T-helper 2 cell (primary cell): ENCODE data around the gene GRIA4.
"Not testable (repeated sequence)": the region's sequence is repeated elsewhere in the genome, so short reads cannot be mapped to it uniquely, and the experiment has no call there.

ENCODE experiments used
- DNase-seq, 5 experiments: peaks; one replicate each; pipeline versions ENCODE4 v3.0.0 to v3.0.0-alpha.2; 2012 to 2022

The GRIA4 gene

GRCh38 chr11:105863523-105863922, 253.7 kb downstream of the GRIA4 start:
- DNase-seq, result no peak

- no peak for DNase-seq
Observed at GRCh38 chr11:105867742-105868141, 257.9 kb downstream of the GRIA4 start.

- no peak for DNase-seq
Observed at GRCh38 chr11:105868762-105869285, 259.0 kb downstream of the GRIA4 start.

- no peak for DNase-seq
Observed at GRCh38 chr11:105870516-105871113, 260.7 kb downstream of the GRIA4 start.

- no peak for DNase-seq
Observed at GRCh38 chr11:105878510-105878909, 268.6 kb downstream of the GRIA4 start.

GRCh38 chr11:105878927-105879326, 269.1 kb downstream of the GRIA4 start:
- not testable (repeated sequence) for DNase-seq

GRCh38 chr11:105881027-105881426, 271.2 kb downstream of the GRIA4 start:
- DNase-seq, result no peak

- DNase-seq, result no peak
Observed at GRCh38 chr11:105884436-105884835, 274.6 kb downstream of the GRIA4 start.

- no peak for DNase-seq
Observed at GRCh38 chr11:105891685-105892084, 281.8 kb downstream of the GRIA4 start.

GRCh38 chr11:105897161-105897560, 287.3 kb downstream of the GRIA4 start:
- no peak for DNase-seq

GRCh38 chr11:105899772-105900171, 289.9 kb downstream of the GRIA4 start:
- no peak for DNase-seq

- DNase-seq, result no peak
Observed at GRCh38 chr11:105900515-105901035, 290.7 kb downstream of the GRIA4 start.

GRCh38 chr11:105903113-105903512, 293.2 kb downstream of the GRIA4 start:
- DNase-seq, result no peak

- no peak for DNase-seq
Observed at GRCh38 chr11:105906517-105906916, 296.6 kb downstream of the GRIA4 start.

GRCh38 chr11:105907319-105907718, 297.4 kb downstream of the GRIA4 start:
- no peak for DNase-seq

GRCh38 chr11:105910095-105910715, 300.3 kb downstream of the GRIA4 start:
- no peak for DNase-seq

GRCh38 chr11:105911454-105911853, 301.6 kb downstream of the GRIA4 start:
- DNase-seq, result no peak

- no peak for DNase-seq
Observed at GRCh38 chr11:105912666-105913065, 302.8 kb downstream of the GRIA4 start.

GRCh38 chr11:105915021-105915420, 305.1 kb downstream of the GRIA4 start:
- no peak for DNase-seq

- no peak for DNase-seq
Observed at GRCh38 chr11:105918039-105918438, 308.2 kb downstream of the GRIA4 start.

GRCh38 chr11:105918600-105918999, 308.7 kb downstream of the GRIA4 start:
- DNase-seq, result no peak

GRCh38 chr11:105923252-105923651, 313.4 kb downstream of the GRIA4 start:
- DNase-seq, result no peak

- DNase-seq, result no peak
Observed at GRCh38 chr11:105923807-105924206, 313.9 kb downstream of the GRIA4 start.
